Uterus (tissue), 4 donors: Measurements from ENCODE around the gene KCTD6. TPM values are rescaled to one million over a fixed set of nuclear protein-coding genes. Genes with fewer than 3 reads are reported as not detected.
A peak's percentile ranks its signal among the peaks of the same experiment; 100 is the strongest.

Source experiments
- DNase-seq, 2 donors: peaks; one replicate each; pipeline ENCODE4 v3.0.0-alpha.2; 2019 to 2020
- H3K27ac ChIP-seq, 2 donors: fragments of 200-600 bp; sonication (generic); 1 replicate in 1 of 2; 2 replicates in 1 of 2; pipeline ENCODE4 v1.5.1; 2016 to 2018
- H3K27me3 ChIP-seq, 2 donors: fragments of 200-600 bp; sonication (generic); one replicate each; pipeline ENCODE4 v1.5.1; 2018 to 2019; ENCODE audit warnings: control low read depth in 1 of 2
- H3K36me3 ChIP-seq, 2 donors: fragments of 200-600 bp; sonication (generic); one replicate each; pipeline ENCODE4 v1.5.1; 2019; ENCODE audit warnings: control low read depth in 1 of 2
- H3K4me1 ChIP-seq, 2 donors: fragments of 200-600 bp; sonication (generic); one replicate each; pipeline ENCODE4 v1.5.1; 2018 to 2019; ENCODE audit warnings: control low read depth in 1 of 2
- H3K4me3 ChIP-seq, 2 donors: fragments of 200-600 bp; sonication (generic); 1 replicate in 1 of 2; 2 replicates in 1 of 2; pipeline ENCODE4 v1.5.1; 2018 to 2019; ENCODE audit warnings: mild to moderate bottlenecking in 1 of 2
- H3K9me3 ChIP-seq, 2 donors: fragments of 200-600 bp; sonication (generic); one replicate each; pipeline ENCODE4 v1.5.1; 2019; ENCODE audit warnings: control low read depth in 1 of 2
- CTCF ChIP-seq, 4 experiments: fragments of 200-600 bp in 2 of 4; fragments of 450-650 bp in 2 of 4; sonication (generic) in 2 of 4; IDR thresholded peaks; one replicate each; pipeline ENCODE4 v1.5.1; 2016 to 2019; ENCODE audit warnings: antibody characterized with exemption in 4 of 4, mild to moderate bottlenecking in 2 of 4, moderate library complexity in 1 of 4
- POLR2A ChIP-seq, 2 donors: fragments of 450-650 bp; IDR thresholded peaks; one replicate each; pipeline ENCODE4 v1.6.1; 2016; ENCODE audit warnings: antibody characterized with exemption in 2 of 2, mild to moderate bottlenecking in 1 of 2, moderate library complexity in 1 of 2
- intact Hi-C: fragments of 100-400 bp; cut with DNase I; formaldehyde crosslinking; loops from one replicate; pipeline ENCODE4 v1.15.1; 2023; ENCODE audit warnings: low total_unique reads
- total RNA-seq, 4 donors: library from RNA; depleted of rRNA in 3 of 4; stranded (reverse); fragments of >200 nt in 3 of 4; gene quantifications; one replicate each; pipeline versions ENCODE4 v1.1.0 to v1.2.4, GENCODE V29; 2014 to 2023
- donor health status: DM: yes; HTN: yes; CAD: no.

The KCTD6 gene
- total RNA-seq, 4 donors from 2014 or later, result 21.0 to 27.4 (median 24.3) TPM

DNA sequence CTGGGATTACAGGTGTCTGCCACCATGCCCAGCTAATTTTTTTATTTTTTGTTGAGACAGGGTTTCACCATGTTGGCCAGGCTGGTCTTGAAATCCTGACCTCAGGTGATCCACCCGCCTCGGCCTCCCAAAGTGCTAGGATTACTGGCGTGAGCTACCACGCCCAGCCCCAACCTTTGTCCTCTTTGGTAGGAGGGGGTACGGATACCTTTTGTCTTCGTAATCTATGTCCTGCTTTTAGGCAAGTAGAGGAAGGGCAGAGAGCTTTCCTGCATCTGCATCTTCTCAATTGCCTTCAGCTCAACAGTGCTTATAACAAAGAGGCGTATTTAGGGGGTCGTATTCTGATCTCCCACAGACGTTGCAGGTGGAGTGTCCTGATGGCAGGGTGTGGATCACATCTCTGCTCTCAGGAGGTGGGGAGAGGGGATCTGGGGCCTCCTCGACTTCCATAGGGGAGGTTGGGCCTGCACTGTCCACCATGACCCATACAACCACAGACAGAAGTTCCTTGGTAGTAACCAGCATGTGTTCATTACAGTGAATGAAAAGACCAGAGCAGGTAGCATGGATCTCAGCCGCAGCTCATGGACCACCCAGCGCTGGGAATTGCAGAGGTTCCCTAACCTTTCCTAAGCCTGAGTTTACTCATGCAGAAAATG lies 21.4 kb upstream of the KCTD6 start:
- H3K27me3 ChIP-seq, result no peaks in the 10 kb centered on the region
- H3K4me3 ChIP-seq, result no peak overlapping the region
- DNase-seq, result no peak
- no peaks in the 10 kb centered on the region for H3K4me1 ChIP-seq
- no peaks in the 10 kb centered on the region for H3K9me3 ChIP-seq
- peak overlapping the region; percentile 40 to 73 for H3K27ac ChIP-seq
- no peaks in the 10 kb centered on the region for H3K36me3 ChIP-seq
- no peak for TF ChIP-seq CTCF (IDR thresholded peaks at IDR 0.05)
- no peak for TF ChIP-seq POLR2A (IDR thresholded peaks at IDR 0.05)
- intact Hi-C loops, result no loop called here

DNA sequence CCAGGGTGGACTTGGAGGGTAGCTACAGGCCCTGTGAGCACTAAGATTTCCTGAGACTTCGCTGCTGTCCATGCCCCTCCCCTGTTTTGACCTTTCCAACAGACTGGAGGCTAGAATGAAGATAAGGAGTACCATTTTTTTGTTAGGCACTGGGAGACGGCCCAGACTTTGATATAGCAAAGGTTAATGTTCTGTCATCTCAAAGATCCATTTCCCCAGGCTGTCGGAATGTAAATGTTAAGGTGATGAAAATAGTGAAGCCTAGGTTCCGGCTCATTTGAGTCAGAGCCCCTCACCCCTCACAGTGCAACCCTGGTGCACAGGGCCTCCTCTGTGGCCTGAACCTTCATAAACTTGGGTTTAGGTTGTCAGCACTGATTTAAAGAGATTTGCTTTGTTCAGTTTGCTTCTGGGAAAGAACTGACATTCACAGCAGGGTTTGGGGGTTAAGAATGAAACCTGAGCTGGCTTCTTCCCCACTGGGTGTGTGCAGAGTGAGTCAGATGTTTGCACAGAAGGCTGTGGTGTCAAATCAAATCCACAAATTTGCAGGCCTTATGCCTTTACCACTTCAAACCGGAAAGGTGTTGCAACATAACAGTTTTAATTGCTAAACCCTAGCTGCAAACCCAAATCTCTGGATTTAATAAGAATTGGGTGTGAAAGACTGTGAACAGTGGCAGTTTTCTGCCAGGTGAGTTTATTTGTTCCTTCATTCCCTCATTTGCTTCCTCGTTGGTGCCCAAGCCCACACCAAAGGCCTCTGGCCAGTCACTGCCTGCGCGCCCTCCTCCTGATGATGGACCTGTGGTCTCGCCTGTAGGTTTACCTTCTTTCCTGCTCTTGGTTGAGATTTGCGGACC lies 20.6 kb upstream of the KCTD6 start:
- DNase-seq, result peak in 1 of 2 donors; percentile 54
- H3K27ac ChIP-seq, result peak overlapping the region; percentile 47 to 73

GRCh38 chr3:58473275-58473674 lies 18.6 kb upstream of the KCTD6 start:
- no peaks in the 10 kb centered on the region for H3K27me3 ChIP-seq
- TF ChIP-seq POLR2A (IDR thresholded peaks at IDR 0.05), result no peak
- TF ChIP-seq CTCF (IDR thresholded peaks at IDR 0.05), result no peak
- no peak overlapping the region for H3K4me3 ChIP-seq
- no peak for DNase-seq
- intact Hi-C loops, result no loop called here
- no peak overlapping the region for H3K27ac ChIP-seq
- H3K9me3 ChIP-seq, result no peaks in the 10 kb centered on the region
- no peaks in the 10 kb centered on the region for H3K4me1 ChIP-seq
- H3K36me3 ChIP-seq, result no peaks in the 10 kb centered on the region

More for the DNA sequence above, 20.6 kb upstream of the KCTD6 start:
- H3K9me3 ChIP-seq, result no peaks in the 10 kb centered on the region
- H3K4me1 ChIP-seq, result no peaks in the 10 kb centered on the region
- TF ChIP-seq CTCF (IDR thresholded peaks at IDR 0.05) (no peak), POLR2A (IDR thresholded peaks at IDR 0.05) (no peak)
- intact Hi-C loops, result no loop called here
- H3K36me3 ChIP-seq, result no peaks in the 10 kb centered on the region
- no peak overlapping the region for H3K4me3 ChIP-seq
- no peaks in the 10 kb centered on the region for H3K27me3 ChIP-seq

- Histone ChIP-seq H3K9me3 (no peaks in the 10 kb centered on the region), H3K27me3 (no peaks in the 10 kb centered on the region), H3K4me3 (no peak overlapping the region), H3K27ac (no peak overlapping the region), H3K4me1 (no peaks in the 10 kb centered on the region), H3K36me3 (no peaks in the 10 kb centered on the region)
- intact Hi-C loops, result no loop called here
- TF ChIP-seq CTCF (IDR thresholded peaks at IDR 0.05) (no peak), POLR2A (IDR thresholded peaks at IDR 0.05) (no peak)
- no peak for DNase-seq
Measured at GRCh38 chr3:58474348-58474911, 17.5 kb upstream of the KCTD6 start.
